Stimulated activated CD8-positive, alpha-beta memory T cell treated with anti-CD3 and anti-CD28 coated beads, Interleukin-12 subunit alpha, Interleukin-12 subunit beta, amount 100 ng/mL, for 24 hours (primary cell): ENCODE results near the gene ERBIN.
A peak's percentile ranks its signal among the peaks of the same experiment; 100 is the strongest.
"Not testable (repeated sequence)": the region's sequence is repeated elsewhere in the genome, so short reads cannot be mapped to it uniquely, and the experiment has no call there.

Experiments used
- DNase-seq: peaks from one replicate; pipeline ENCODE4 v3.0.0-alpha.2; 2020; ENCODE audit errors: extremely low read depth

The ERBIN gene

DNA sequence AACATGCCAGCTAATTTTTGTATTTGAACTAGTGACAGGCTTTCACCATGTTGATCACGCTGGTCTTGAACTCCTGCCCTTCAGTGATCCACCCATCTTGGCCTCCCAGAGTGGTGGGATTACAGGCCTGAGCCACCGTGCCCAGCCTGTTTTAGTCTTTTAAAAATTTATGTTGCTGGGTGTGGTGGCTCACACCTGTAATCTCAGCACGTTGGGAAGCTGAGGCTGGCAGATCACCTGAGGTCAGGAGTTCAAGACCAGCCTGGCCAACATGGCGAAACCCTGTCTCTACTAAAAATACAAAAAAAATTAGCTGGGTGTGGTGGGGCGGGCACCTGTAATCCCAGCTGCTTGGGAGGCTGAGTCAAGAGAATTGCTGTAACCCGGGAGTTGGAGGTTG lies 10.7 kb upstream of the ERBIN start:
- DNase-seq, result not testable (repeated sequence)

DNA sequence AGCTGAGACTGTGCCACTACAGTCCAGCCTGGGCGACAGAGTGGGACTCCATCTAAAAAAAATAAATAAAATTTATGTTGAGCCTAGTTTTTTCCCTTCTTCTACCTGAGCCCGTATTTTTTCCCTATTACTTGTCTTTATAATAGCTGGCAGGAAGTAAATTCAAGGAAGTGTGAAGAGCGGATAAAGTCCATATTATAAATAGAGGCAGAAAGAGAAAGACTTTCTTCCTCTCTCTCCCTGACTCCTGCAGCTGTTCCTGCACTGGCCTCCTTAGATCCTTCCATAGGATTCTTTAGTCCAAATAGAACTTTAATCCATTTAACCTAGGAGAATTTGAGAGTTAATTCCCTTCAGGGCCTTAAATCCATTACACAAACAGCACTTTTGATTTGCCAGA lies 10.3 kb upstream of the ERBIN start:
- no peak for DNase-seq

DNA sequence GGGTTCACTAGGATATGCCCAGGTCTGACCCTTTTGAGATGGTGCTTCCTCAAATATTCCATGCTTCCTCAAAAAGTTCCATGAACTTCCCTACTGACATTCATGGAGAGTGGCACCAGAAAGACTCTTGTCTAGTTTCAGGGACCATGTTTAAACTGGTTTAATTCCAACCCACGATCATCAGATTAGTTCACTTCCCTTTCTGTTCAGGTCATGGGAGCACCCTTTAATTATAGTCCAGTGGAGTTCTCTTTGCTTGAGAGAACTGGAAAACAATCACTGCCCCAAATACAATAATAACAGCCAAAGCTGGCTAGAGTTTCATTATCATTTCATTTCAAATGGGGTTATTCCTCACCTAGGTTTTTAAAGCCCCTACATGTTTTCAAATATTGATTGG lies 9.7 kb upstream of the ERBIN start:
- no peak for DNase-seq

DNA sequence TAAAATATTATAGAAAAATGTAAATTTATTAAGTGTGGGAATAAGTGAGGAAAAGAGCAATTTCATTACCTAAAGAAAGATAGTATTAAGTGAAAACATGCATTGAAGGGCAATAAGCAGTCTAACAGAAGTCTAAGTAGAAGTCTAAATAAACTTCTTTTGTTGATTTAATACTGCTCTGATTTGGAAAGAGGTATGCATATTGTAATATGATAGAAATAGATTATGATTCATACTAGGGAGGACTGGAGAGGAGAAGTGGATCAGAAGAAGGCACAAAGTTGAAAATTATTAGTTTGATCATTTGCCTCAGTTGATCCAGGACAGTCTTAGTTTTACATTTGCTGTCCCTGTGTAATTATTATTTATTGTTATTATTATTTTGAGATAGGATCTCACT lies 6.6 kb upstream of the ERBIN start:
- no peak for DNase-seq

DNA sequence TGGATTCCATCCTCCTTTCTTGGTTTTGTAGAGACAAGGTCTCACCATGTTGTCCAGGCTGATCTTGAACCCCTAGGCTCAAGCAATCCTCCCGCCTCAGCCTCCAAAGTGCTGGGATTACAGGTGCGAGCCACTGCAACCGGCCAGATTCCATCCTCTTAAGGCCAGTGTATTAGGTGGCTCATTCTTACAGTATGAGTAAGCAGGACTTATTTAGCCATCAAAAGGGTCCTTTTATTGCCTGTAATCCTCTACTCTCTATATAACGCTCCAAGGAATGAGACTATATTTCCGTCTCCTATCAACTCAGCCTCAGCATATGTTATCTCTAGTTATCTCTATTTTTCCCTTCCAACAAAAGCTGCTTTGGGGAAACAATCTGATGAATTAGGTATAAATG lies 3.0 kb upstream of the ERBIN start:
- DNase-seq, result no peak

DNA sequence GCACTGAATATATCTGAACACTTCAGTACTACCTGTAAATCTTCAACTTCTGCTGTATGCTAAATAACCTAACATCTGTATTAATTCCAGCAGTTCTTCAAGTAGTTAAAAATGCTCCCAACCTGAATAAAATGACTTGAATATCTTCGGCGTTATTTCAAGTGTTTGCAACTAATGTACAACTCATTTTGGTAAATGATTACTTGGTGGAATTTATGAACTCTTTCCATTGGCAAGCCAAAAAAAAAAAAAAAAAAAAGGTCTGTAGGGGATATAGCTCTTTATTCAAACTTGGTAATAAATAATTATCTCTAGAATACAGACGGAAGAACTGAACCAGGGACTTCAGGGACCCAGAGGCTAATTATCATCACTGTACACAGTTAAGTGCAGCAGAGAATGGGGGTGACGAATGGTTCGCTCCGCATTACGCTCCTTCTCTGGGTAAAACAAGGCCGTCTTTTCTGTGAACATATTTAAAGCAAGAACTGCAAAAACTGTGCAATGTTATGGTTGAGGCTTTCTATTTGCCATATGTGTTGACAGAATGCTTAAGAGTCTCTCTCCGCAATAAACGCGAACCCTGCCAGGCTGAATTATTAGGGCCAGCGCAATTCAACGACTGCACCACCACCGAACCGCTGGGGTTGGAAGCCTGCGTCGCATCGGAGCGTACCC lies 1.9 kb upstream of the ERBIN start:
- DNase-seq, result no peak

DNA sequence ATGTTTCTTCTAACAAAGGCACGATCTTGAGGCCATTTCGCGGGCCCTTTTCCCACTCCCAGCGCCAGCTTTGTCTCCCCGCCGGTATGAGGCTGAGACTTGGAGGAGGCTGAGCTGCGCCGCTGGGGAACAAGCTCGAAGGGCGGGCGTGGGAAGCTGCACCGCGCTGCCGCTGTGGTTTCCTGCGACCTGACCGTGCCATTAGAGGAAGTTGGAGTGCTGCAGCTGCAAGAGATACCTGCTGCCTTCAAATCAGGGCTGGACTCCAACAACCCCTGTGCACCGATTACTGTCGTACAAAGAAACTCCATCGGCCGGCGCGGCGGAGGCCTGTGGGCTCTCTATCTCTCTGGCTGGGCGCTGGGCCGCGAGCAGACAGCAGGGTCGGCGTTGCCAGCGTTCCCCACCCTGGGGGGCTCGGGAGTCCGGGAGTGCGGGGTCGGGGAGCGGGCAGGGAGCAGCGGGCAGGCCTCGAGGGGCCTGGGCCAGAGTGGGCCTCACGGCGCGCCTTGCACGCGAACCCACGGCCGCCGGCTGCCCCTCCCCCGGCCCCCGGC lies 1.3 kb upstream of the ERBIN start:
- peak; percentile 22 for DNase-seq

DNA sequence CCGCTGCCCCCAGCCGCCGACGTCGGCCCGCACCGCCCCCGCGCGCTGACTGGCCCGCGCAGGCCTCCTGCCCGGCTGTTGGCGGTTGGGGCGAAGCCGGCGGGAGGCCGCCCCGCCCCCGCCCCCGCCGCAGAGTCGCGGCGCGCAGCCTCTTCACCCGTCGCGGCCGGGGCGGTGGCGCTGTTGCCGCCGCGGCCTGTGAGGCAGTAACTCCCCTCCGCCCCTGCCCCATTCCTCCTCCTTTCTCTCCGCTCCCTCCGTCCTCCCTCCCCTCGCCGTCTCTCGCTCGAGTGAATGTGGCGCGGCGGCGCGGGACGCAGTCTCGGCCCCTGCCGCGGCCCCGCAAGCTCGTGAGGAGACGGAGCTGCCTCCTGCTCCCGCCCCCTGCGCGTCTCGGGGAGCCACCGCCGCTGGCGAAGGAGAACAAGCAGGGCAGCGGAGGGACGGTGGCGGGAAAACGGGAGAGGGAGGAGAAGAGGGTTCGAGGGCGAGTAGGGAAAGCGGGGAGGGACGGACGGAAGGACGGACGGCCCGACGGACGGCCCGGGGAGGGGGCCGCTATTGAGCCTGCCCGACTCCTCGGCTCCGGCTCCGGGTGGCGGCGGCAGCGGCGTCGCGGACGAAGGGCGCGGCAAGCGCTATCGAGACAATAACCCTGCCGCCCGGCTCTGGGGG lies 637 bp upstream of the ERBIN start:
- DNase-seq, result peak; percentile 43

DNA sequence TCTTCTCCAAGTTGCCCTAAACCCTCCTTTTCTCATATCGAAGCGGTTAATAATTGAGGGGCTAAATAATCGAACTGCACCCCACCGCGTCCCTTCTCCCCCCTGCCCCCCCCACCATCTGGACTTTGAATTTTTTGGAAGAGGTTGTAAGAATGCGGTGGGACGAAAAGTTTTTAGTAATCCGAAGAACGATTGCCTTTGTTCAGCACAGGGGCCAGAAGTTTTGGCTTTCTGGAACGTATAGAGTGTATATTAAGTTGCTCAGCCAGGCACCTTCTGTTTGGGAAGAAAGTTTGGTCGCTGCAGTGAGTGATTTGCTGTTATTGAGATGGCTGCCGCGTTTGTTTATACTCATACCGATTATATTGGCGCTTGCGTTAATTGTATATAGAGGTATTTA lies 518 bp downstream of the ERBIN start:
- DNase-seq, result no peak

DNA sequence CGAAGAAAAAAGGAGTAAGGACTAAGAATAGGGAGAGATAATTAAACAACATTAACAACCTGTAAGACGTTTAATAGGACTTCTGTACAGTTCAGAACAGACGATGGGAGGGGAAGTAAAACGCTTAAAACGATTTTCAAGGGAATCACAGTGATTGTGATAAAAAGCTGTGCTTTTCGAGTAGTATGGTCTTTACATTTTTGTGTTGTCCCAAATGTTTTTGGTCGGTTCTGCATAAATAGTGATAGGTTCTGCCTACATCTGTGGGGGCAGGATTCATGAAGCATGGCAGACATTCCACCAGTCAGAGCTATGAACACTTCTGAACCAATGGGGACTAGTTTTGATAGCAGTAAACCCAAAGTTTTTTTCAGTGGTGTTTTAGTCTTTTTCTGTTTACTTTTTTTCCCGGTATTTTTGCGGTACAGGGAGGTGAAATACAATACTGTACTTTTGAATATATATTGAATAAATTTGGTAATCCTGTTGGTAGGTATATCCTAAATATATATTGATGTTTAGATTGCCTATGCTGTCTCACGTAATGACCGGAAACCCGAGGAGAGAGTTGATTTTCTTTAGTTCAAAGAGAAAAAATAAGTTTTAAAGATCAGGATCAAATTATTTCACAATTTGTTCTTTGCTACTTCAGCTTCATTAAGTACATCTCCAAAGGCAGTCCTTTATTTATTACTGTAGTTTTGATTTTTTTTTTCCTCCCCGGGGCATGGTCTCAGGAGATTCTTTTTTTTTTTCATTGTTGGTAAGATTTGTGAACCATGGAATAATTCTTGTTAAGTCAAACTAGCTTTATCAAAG lies 1.3 kb downstream of the ERBIN start:
- no peak for DNase-seq

DNA sequence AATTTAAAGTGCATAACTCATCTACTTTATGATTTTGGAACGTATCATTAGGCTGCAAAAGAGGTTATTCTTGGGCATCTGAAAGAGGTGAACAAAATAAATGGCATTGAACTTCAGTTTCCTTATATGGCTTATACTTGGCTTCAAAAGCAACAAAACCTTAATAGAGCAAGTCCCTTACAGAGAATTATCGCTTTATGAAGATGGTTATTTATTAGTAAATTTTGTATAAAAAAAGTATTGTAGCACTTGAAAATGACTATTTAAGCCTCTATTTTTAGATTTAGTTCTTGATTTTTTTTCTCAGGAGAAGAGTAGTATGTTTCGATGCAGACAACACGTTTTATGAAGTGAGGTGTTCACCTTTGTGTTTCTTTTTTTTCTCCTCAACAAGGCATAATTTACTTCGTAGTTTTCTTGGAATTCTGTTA lies 2.0 kb downstream of the ERBIN start:
- DNase-seq, result no peak

DNA sequence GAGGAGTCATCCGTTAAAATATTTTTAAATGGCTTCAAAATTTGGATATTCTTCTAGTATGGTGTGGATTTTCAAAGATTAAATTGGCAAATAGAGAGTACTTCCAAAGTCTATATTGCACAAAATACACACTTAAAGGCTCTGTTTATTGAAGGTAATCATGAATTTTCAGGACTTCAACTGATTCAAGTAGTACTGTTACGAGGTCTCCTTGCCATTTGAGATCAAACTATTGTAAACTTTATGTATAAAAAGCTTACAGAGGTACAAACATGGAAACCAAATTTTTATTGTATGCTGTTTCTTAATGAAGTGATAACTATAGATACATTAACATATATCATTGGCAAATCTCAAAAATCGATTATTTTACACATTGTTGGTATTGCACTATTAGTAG lies 2.5 kb downstream of the ERBIN start:
- no peak for DNase-seq

DNA sequence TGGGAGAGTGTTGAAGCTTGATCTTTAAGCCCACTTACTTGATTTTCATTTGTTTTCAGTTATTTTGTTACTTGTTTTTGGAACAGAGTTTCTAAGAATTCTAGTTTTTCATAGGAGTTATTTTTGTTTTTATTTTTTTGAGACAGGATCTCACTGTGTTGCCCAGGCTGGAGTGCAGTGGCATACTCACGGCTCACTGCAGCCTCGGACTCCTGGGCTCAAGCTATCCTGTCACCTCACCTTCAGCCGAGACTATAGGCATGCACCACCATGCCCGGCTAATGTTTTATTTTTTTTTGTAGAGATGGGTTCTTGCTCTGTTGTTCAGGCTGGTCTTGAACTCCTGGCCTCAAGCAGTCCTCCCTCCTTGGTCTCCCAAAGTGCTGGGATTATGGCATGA lies 6.3 kb downstream of the ERBIN start:
- no peak for DNase-seq

DNA sequence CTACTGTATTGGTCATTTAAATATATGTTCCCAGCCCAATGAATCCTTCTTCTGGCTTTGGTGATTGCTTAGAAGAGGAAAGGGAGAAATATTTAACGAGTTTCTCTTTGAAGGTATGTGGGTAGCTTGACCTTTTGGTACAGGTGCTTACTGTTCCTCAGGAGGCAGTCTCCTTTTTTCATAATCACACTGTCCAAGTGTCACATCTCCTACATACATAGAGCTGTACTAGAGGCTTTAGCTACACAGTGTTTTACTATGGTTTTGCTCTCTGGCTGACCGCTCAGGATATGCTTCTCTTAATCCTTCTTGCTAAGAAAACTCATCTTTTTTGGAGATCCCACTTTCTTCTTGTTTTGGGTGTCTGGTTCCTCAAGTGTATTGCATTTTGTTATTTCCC lies 6.9 kb downstream of the ERBIN start:
- no peak for DNase-seq

DNA sequence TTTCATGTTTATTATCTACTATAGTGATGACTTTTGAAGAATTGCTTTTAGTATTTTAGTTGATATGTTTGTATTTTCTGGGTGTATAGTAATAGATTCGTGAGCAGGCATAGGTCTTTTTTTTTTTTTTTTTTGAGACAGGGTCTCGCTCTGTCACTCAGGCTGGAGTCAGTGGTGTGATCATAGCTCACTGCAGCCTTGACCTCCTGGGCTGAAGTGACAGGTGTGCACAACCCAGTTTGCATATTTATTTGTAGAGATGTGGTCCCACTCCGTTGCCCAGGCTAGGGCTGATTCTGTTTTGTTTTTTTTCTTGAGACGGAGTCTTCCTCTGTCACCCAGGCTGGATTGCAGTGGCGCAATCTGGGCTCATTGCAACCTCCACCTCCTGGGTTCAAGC lies 11.9 kb downstream of the ERBIN start:
- DNase-seq, result no peak

DNA sequence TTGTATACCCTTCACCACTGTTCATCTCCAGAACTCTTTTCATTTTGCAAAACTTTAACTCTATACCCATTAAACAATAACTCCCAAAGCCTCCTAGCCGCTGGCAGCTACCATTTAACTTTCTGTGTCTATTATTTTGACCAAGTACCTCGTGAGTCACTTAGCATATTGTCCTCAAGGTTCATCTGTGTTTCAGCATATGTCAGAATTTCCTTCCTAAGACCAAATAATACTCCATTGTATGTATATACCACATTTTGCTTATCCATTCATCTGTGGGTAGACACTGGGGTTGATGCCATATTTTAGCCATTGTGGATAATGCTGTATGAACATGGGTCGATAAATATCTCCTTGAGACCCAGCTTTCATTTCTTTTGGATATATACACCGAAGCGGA lies 17.4 kb downstream of the ERBIN start:
- DNase-seq, result no peak

DNA sequence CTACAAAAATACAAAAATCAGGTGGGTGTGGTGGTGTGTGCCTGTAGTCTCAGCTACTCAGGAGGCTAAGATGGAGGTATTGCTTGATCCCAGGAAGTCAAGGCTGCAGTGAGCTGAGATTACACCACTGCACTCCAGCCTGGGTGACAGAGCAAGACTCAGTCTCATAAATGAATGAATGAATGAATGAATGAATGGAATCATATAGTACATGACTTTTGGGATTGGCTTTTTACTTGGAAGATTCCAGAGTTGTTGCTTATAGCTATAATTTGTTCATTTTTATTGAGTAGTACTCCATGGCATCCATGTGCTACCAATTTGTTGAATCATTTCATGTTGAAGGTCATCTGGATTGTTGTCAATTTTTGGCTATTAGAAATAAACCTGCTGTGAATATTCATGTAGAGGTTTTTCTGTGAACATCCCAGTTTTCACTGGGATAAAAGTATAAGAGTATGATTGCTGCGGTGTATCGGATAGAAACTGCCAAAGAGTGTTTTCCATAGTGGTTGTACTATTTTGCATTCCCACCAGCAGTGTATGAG lies 19.9 kb downstream of the ERBIN start:
- no peak for DNase-seq

DNA sequence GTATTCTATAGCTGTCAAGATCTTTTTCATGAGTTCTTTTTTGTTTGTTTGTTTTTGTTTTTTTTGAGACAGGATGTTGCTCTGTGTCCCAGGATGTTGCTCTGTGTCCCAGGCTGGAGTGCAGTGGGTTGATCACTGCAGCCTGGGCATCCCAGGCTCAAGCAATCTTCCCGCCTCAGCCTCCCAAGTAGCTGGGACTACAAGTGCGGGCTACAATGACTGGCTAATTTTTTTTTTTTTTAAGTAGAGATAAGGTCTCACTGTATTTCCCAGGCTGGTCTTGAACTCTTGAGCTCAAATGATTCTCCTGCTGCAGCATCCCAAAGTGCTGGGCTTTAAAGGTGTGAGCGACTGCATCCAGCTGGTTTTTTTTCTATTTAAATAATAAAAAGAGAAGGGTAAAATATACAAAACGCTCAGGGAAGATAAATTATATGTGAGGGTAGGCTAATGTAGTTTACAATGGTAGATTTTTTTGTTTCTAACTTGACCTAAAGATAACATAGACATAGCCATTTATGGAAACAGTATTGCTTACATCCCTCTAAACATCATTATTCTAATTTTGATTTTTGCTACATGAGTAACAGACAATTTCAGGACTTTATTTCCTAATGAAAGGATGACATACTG lies 21.9 kb downstream of the ERBIN start:
- DNase-seq, result no peak

DNA sequence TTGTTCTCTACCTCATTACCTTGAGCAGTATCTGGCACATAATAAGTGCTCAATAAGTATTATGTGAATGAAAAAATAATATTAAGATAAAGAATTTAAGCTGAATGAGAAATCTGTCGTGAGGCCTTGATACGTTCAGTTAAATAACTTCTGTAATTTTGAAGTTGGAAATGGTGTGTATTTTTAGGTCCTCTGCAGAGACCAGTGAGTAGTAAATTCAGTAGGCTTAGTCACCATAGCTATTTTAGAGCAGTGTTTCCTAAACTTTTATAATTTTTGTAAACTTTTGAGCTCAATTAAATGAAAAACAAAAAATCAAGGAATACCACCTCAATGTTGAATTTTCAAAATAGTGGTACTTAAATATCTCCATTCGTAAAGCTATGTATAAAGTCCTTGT lies 25.0 kb downstream of the ERBIN start:
- no peak for DNase-seq

DNA sequence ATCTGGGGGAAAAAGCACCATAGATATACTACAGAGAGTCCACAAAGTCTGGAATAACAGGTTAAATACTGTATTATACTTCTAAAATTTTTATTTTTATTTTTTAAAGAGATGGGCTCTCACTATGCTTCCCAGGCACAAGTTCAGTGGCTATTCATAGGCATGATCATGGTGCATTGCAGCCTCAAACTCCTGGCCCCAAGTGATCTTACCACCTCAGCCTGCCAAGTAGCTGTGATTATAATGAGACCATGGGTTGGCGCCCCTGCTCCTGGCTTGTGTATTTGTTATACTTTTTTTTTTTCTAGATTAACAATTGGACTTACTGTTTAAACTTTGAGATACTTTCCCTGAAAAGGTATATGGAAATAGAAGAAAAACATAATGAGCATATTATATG lies 25.9 kb downstream of the ERBIN start:
- no peak for DNase-seq

DNA sequence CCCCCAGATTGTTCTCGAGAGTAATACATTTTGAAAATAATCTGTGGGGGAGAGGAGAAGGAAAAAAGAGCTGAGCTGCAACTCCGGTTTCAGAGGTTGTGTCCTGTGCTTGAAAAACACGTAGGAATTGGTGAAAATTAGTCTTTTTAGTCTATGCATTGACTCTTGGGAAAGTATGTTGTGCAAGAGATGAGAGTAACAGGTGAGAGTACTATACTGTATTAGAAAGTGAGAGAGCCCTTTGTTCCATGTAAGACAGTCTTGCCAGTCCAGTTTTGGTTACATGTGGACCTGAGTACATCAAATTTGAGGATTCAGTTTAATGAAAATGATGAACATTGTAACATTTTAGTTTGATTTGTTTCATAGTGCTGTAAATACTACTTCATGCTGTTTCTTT lies 27.8 kb downstream of the ERBIN start:
- no peak for DNase-seq

DNA sequence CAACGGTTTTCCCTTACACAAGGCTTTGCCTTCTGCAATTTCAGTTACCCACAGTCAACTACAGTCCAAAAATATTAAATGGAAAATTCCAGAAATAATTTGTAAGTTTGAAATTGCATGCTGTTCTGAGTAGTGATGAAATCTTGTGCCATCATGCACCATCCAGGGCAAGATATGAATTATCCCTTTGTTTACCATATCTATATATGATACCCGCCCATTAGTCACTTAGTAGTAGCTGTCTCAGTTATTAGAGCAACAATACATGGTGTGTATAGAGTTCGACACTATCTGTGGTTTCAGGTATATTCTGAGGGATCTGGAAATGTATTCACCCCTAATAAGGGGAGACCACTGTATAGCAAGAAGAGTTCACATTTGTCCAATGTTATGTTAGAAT lies 29.4 kb downstream of the ERBIN start:
- DNase-seq, result no peak
